ENCODE results near the gene TEX38. TPM values are rescaled to one million over a fixed set of nuclear protein-coding genes. Genes with fewer than 3 reads are reported as not detected.
"Not testable (repeated sequence)": the region's sequence is repeated elsewhere in the genome, so short reads cannot be mapped to it uniquely, and the experiment has no call there.

TEX38 gene
- total RNA-seq, 4 donors from 2014 or later = not detected

DNA sequence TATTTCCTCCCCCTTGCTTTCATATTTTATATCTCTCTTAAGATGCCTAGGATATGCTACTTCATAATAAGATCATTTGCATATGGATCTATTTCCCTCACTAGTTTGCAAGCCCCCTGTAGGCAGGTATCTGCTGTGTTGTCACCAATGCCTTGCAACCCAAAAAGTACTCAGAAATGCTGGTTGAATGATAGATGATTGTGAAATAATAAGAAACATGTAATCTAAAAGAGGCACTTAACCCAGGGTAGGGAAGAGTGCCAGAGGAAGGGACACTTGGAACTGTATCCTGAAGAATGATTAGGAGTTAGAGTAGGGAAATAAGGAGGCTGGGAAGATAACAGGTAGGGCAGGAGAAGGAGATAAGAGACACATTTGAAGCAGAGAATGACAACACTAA is 15.8 kb upstream of the TEX38 start:
- peaks cover 0 to 54% (median 0%) of the 10 kb centered on the region in 3 donors for H3K36me3 ChIP-seq
- H3K4me1 ChIP-seq = peaks cover 0 to 3% (median 0%) of the 10 kb centered on the region in 4 donors
- H3K4me3 ChIP-seq = no peak overlapping the region
- DNase-seq = no peak
- H3K9me3 ChIP-seq = no peaks in the 10 kb centered on the region
- no peak overlapping the region for H3K27ac ChIP-seq
- TF ChIP-seq, protein P1, sequence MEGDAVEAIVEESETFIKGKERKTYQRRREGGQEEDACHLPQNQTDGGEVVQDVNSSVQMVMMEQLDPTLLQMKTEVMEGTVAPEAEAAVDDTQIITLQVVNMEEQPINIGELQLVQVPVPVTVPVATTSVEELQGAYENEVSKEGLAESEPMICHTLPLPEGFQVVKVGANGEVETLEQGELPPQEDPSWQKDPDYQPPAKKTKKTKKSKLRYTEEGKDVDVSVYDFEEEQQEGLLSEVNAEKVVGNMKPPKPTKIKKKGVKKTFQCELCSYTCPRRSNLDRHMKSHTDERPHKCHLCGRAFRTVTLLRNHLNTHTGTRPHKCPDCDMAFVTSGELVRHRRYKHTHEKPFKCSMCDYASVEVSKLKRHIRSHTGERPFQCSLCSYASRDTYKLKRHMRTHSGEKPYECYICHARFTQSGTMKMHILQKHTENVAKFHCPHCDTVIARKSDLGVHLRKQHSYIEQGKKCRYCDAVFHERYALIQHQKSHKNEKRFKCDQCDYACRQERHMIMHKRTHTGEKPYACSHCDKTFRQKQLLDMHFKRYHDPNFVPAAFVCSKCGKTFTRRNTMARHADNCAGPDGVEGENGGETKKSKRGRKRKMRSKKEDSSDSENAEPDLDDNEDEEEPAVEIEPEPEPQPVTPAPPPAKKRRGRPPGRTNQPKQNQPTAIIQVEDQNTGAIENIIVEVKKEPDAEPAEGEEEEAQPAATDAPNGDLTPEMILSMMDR (IDR thresholded peaks at IDR 0.05) = no peak
- no peak for TF ChIP-seq POLR2A (IDR thresholded peaks at IDR 0.05)
- H3K27me3 ChIP-seq = no peaks in the 10 kb centered on the region

DNA sequence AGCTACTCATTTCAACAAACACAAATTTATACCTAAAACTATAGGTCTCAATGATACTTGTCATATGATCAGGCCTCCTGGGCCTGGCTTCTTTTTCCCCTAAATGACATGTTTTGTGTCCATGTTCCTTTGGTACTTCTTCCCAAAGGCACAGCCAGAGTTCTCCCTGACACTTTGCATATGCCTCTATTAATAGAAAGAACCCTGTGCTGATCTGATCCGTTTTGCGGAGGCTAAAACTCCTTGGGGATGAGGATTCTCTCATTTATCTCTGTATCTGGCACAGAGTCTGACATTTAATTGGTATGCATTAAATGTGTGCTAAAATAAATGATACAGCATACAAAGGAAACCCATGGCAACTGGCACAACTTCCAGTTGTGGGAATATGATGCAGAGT is 15.0 kb upstream of the TEX38 start:
- DNase-seq = no peak
- Histone ChIP-seq H3K27ac (no peak overlapping the region), H3K4me1 (peaks cover 0 to 3% (median 0%) of the 10 kb centered on the region in 4 donors), H3K4me3 (no peak overlapping the region), H3K36me3 (peaks cover 0 to 53% (median 0%) of the 10 kb centered on the region in 3 donors), H3K9me3 (no peaks in the 10 kb centered on the region), H3K27me3 (no peaks in the 10 kb centered on the region)
- TF ChIP-seq, protein P1 (IDR thresholded peaks at IDR 0.05) = no peak
- no peak for TF ChIP-seq POLR2A (IDR thresholded peaks at IDR 0.05)

DNA sequence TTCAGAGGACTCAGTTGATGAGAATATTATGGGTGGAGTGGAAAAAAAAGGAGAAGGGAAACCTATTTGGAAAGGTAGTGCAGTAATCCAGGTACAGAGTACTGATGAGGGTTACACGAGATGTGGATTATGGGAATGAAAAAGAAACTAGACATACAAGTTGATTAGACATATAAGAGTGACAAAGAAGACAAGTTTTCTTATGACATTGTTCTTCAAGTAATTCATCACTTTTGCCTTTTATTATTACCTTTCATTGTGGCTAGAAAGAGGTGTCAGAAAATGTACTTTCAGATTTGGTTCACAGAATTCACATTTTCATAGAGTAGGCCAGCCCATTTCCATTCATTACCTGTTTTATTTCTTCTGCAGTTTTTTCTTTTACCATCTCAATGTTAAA is 13.9 kb upstream of the TEX38 start:
- Histone ChIP-seq H3K4me3 (no peak overlapping the region), H3K27ac (no peak overlapping the region), H3K9me3 (no peaks in the 10 kb centered on the region), H3K36me3 (peaks cover 0 to 46% (median 0%) of the 10 kb centered on the region in 3 donors), H3K27me3 (no peaks in the 10 kb centered on the region), H3K4me1 (peaks cover 0 to 3% (median 0%) of the 10 kb centered on the region in 4 donors)
- TF ChIP-seq POLR2A (IDR thresholded peaks at IDR 0.05) = no peak
- TF ChIP-seq, protein P1 (IDR thresholded peaks at IDR 0.05) = no peak
- DNase-seq = no peak

DNA sequence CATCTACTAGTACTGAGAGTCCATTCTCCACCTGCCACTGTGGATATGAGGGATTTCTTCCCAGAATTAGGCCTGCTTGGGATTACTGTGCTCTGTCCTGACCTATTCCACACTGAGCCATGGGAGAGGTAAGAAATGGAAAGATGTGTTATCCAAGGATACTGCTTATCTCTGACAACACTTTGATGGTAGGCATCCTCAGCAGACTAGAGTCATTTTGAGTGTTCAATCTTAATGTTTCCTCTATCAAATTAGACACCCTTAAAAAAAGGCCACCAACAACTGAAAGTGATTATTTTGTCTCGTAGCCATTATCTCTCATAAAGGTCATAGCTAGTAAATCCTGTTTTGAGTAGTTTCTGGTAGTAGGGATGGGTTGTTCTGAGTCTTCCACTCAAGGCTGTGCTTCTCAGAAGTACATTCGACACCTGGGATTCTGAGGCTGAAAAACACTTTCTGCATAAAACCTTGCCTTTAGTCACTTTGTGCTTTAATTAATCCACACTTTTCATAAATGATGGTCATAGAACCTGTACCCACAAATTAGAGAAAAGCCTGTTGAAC is 12.3 kb upstream of the TEX38 start:
- TF ChIP-seq, protein P1 (IDR thresholded peaks at IDR 0.05) = no peak
- TF ChIP-seq POLR2A (IDR thresholded peaks at IDR 0.05) = no peak
- Histone ChIP-seq H3K4me1 (no peaks in the 10 kb centered on the region), H3K9me3 (no peaks in the 10 kb centered on the region), H3K36me3 (peaks cover 0 to 55% (median 0%) of the 10 kb centered on the region in 3 donors), H3K4me3 (no peak overlapping the region), H3K27ac (no peak overlapping the region), H3K27me3 (no peaks in the 10 kb centered on the region)
- DNase-seq = no peak

DNA sequence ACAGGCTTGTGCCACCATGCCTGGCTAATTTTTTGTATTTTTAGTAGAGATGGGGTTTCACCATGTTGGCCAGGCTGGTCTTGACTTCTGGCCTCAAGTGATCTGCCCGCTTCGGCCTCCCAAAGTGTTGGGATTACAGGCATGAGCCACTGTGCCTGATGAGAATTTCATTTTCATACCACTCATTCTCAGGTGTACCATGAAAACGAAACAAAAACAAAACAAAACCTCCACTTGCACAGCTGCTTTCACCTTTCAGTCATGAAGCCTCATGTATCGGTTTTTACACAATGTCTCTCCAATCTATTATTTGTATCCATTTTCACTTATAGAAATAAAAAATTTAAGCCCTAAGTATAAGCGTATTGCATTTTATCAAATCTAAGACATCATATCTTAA is 11.5 kb upstream of the TEX38 start:
- peaks cover 0 to 57% (median 0%) of the 10 kb centered on the region in 3 donors for H3K36me3 ChIP-seq
- not testable (repeated sequence) for H3K27me3 ChIP-seq, H3K9me3 ChIP-seq, H3K27ac ChIP-seq, DNase-seq, H3K4me1 ChIP-seq, H3K4me3 ChIP-seq

DNA sequence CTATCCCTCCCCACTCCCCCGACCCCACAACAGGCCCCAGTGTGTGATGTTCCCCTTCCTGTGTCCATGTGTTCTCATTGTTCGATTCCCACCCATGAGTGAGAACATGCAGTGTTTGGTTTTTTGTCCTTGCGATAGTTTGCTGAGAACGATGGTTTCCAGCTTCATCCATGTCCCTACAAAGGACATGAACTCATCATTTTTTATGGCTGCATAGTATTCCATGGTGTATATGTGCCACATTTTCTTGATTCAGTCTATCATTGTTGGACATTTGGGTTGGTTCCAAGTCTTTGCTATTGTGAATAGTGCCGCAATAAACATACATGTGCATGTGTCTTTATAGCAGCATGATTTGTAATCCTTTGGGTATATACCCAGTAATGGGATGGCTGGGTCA is 8.7 kb upstream of the TEX38 start:
- Histone ChIP-seq H3K36me3 (peaks cover 0 to 34% (median 0%) of the 10 kb centered on the region in 3 donors), H3K4me1 (peaks cover 0 to 12% (median 0%) of the 10 kb centered on the region in 4 donors)
- not testable (repeated sequence) for DNase-seq, H3K4me3 ChIP-seq, H3K27me3 ChIP-seq, H3K27ac ChIP-seq, H3K9me3 ChIP-seq

DNA sequence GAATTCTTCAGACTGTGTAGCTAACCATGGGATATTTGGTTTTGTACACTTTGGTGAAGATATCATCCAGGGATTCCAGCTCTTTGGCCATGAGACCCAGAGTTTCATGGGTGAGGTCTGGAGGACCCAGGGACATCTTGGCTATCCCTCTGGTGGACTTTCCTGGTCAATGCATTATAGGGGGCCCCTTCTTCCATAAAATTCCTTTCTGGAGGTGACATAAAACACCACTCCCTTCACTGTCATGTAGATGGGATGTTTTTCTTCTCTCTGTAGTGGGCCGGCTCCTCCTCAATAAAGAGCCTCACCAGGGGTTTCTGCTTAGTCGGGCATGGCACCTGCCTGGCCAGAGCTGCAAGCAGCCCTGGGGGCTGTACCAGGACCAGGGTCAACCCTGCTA is 5.7 kb upstream of the TEX38 start:
- Histone ChIP-seq H3K27me3 (no peaks in the 10 kb centered on the region), H3K27ac (no peak overlapping the region), H3K36me3 (peaks cover 0 to 18% (median 0%) of the 10 kb centered on the region in 3 donors), H3K4me3 (no peak overlapping the region), H3K4me1 (peaks cover 0 to 12% (median 0%) of the 10 kb centered on the region in 4 donors), H3K9me3 (no peaks in the 10 kb centered on the region)
- DNase-seq = no peak
- no peak for TF ChIP-seq POLR2A (IDR thresholded peaks at IDR 0.05)
- TF ChIP-seq, protein P1 (IDR thresholded peaks at IDR 0.05) = no peak
